ENCODE results near the gene CLDN8. TPM values are rescaled to one million over a fixed set of nuclear protein-coding genes. Genes with fewer than 3 reads are reported as not detected.

The CLDN8 gene
- total and polyA plus RNA-seq, 9 of the 15 experiments (the other 6 are each of a cell fraction or from before 2014, with no cell fraction given), result not detected

DNA sequence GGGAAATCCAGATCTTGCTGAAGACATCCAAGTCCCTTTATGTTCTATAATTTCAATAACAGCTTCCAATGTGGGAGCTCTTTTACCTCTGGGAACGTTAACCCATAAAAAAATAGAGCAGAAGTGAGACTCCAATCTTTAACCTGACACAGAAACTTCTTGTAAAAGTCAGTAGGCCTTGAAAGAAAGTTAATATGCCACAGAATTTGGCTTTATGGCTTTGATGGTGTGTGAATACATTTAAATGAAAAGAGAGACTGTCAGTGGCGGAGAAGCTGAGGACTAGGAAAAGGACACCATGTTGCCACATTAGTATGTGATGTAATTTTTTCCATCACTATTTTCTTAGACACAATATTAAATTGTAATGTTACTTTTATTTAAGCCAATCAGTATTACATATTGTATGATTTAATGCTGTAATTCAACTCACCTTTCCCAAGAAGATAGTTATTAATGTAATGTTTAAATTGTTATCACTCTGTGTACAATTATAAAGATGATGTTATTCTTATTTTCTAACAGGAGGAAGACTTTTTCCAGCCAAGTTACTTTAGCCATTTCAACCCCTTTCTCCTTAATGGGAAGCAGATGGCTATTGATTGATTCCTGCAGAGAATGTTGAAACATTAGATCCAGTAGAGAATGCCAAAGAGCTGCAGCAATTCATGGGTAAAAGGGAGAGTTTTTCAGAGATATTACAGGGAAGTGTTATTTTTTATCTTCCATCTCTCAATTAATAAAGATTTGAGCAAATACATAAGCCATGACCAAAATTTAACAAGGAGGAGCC is 17.5 kb upstream of the CLDN8 start (continued):
- TF ChIP-seq, protein P1, sequence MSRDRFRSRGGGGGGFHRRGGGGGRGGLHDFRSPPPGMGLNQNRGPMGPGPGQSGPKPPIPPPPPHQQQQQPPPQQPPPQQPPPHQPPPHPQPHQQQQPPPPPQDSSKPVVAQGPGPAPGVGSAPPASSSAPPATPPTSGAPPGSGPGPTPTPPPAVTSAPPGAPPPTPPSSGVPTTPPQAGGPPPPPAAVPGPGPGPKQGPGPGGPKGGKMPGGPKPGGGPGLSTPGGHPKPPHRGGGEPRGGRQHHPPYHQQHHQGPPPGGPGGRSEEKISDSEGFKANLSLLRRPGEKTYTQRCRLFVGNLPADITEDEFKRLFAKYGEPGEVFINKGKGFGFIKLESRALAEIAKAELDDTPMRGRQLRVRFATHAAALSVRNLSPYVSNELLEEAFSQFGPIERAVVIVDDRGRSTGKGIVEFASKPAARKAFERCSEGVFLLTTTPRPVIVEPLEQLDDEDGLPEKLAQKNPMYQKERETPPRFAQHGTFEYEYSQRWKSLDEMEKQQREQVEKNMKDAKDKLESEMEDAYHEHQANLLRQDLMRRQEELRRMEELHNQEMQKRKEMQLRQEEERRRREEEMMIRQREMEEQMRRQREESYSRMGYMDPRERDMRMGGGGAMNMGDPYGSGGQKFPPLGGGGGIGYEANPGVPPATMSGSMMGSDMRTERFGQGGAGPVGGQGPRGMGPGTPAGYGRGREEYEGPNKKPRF (IDR thresholded peaks at IDR 0.05; ENCODE audit: low read depth, low read length), result no peak
- no peak for TF ChIP-seq ZNF408 (CRISPR knock-in tag; IDR thresholded peaks at IDR 0.05; ENCODE audit: low read depth)
- TF ChIP-seq ZNF143 (CRISPR knock-in tag; IDR thresholded peaks at IDR 0.05), result no peak
- TF ChIP-seq SMAD2 (IDR thresholded peaks at IDR 0.05; ENCODE audit: low read depth, low read length), result no peak
- no peak for TF ChIP-seq ARNT (IDR thresholded peaks at IDR 0.05)
- TF ChIP-seq TFAM (CRISPR knock-in tag; conservative IDR thresholded peaks at IDR 0.05), result no peak
- no peak for TF ChIP-seq ZNF263 (CRISPR knock-in tag; IDR thresholded peaks at IDR 0.05; ENCODE audit: borderline replicate concordance)
- no peak for TF ChIP-seq ZC3H11A (IDR thresholded peaks at IDR 0.05; ENCODE audit: low read depth, low read length)
- TF ChIP-seq ZNF57 (CRISPR knock-in tag; IDR thresholded peaks at IDR 0.05), result no peak
- no peak for TF ChIP-seq ZBTB1 (CRISPR knock-in tag; IDR thresholded peaks at IDR 0.05; ENCODE audit: borderline replicate concordance, low read depth)
- no peak for TF ChIP-seq TAL1 (IDR thresholded peaks at IDR 0.05)
- no peak for TF ChIP-seq FOXA1 (IDR thresholded peaks at IDR 0.05; ENCODE audit: borderline replicate concordance)
